ENCODE data around the gene SLCO6A1. TPM values are rescaled to one million over a fixed set of nuclear protein-coding genes. Genes with fewer than 3 reads are reported as not detected.

SLCO6A1 gene
- total and polyA plus RNA-seq, 12 donors = 0.20 to 0.56 TPM; not detected in 10

GRCh38 chr5:102324714-102325113 is 174.1 kb downstream of the SLCO6A1 start:
- no peak for DNase-seq
- Histone ChIP-seq H3K4me1 (replicated peaks in 1 of 2) (no peaks in the 10 kb centered on the region), H3K27ac (no peak overlapping the region), H3K9me3 (replicated peaks in 1 of 3) (no peaks in the 10 kb centered on the region), H3K27me3 (no peaks in the 10 kb centered on the region), H3K36me3 (replicated peaks in 1 of 2) (no peaks in the 10 kb centered on the region), H3K4me3 (no peak overlapping the region)
- 46 to 63% (median 56%) methylated on average over 2 of the region's 2 CpGs for WGBS, 4 donors
- no peak for TF ChIP-seq CTCF (IDR thresholded peaks at IDR 0.05)
- TF ChIP-seq POLR2A (IDR thresholded peaks at IDR 0.05) = no peak
- intact Hi-C loops (cut with DNase I) = no loop called here

Other genes with a start within 250 kb of the SLCO6A1 start
- under 1 TPM in 7 of 9 donors, not detected in 2; 0.06 to 0.46 (median 0.30) TPM for gene SLCO4C1, start 202.7 kb downstream of the SLCO6A1 start, total RNA-seq
- gene SLCO4C1, start 202.7 kb downstream of the SLCO6A1 start, polyA plus RNA-seq = 1 to 10 TPM in 1 of 3 donors, under 1 TPM in 2; 0.10 to 1.6 (median 0.24) TPM